SK-N-MC (cell line): ENCODE measurements around the gene SOS1.

ENCODE experiments used
- DNase-seq: peaks from one replicate; pipeline ENCODE4 v3.0.0-alpha.2; 2011; ENCODE audit warnings: low read depth, low spot score
- H3K27ac ChIP-seq: fragments of 200-600 bp; sonication (generic); 2 replicates; pipeline ENCODE4 v1.5.1; 2016; ENCODE audit warnings: mixed run types
- H3K36me3 ChIP-seq: fragments of 200-600 bp; sonication (generic); 2 replicates; pipeline ENCODE4 v1.6.1; 2017; ENCODE audit warnings: antibody characterized with exemption, low read length, mixed read lengths; ENCODE audit not compliant: insufficient read depth
- H3K4me3 ChIP-seq: fragments of 200-600 bp; sonication (generic); 2 replicates; pipeline ENCODE4 v1.5.1; 2016
- H3K9ac ChIP-seq: fragments of 200-600 bp; sonication (generic); 2 replicates; pipeline ENCODE4 v1.8.0; 2017; ENCODE audit warnings: mixed run types, mixed read lengths; ENCODE audit not compliant: insufficient read length
- H3K9me3 ChIP-seq: fragments of 200-600 bp; sonication (generic); 2 replicates; pipeline ENCODE4 v1.6.1; 2017; ENCODE audit warnings: low read depth, mild to moderate bottlenecking, antibody characterized with exemption, low read length, moderate library complexity, mixed read lengths
- EZH2 ChIP-seq: fragments of 200-600 bp; sonication (generic); IDR thresholded peaks from one replicate; pipeline ENCODE4 v1.6.1; 2017; ENCODE audit warnings: antibody characterized with exemption
- FOXP2 ChIP-seq: optimal IDR thresholded peaks from 2 replicates; pipeline ENCODE3; 2011; ENCODE audit warnings: mild to moderate bottlenecking, moderate library complexity; ENCODE audit not compliant: insufficient read depth; ENCODE audit errors: extremely low read length, control extremely low read depth
- POLR2AphosphoS5 ChIP-seq: IDR thresholded peaks from 2 replicates; pipeline ENCODE4 v1.6.1; 2012; ENCODE audit warnings: mild to moderate bottlenecking, low read depth, low read length, borderline replicate concordance

The SOS1 gene

DNA sequence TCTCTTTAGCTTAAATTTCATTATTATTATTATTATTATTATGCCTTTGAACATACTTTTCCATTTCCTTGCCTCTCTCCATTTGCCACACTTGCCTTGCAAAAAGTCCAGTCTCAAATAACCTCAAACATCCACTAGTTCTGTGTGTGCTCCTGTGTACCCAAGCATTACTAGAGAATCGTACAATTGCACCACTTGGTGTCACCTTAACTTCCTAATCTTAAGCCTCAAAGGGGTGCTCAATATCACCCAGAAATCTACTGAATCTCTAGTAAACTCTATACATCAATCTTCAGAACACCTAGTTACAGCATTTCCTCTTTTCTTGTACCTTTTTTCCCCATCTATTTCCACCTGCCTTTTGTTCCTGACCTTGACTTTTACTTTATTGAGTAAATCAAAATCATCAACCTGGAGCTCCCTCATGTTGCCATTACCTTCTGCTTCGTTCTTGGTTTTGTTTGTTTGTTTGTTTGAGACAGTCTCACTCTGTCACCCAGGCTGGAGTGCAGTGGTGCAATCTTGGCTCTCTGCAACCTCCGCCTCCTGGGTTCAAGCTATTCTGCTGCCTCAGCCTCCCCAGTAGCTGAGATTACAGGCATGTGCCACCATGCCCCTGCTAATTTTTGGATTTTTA, 12.5 kb upstream of the SOS1 start:
- DNase-seq = no peak
- H3K9ac ChIP-seq = no peak overlapping the region
- no peaks in the 10 kb centered on the region for H3K9me3 ChIP-seq
- H3K4me3 ChIP-seq = no peak overlapping the region
- TF ChIP-seq FOXP2 (no peak), POLR2AphosphoS5 (no peak), EZH2 (no peak)
- H3K27ac ChIP-seq = no peak overlapping the region
- H3K36me3 ChIP-seq = no peaks in the 10 kb centered on the region

- TF ChIP-seq EZH2 (no peak), POLR2AphosphoS5 (no peak), FOXP2 (no peak)
These were observed 8.1 kb upstream of the SOS1 start for GRCh38 chr2:39128919-39129391.

GRCh38 chr2:39127973-39128372, 7.1 kb upstream of the SOS1 start:
- H3K9ac ChIP-seq = peak overlapping the region; percentile 58
- no peak for DNase-seq
- H3K27ac ChIP-seq = peak overlapping the region; percentile 96
- no peaks in the 10 kb centered on the region for H3K9me3 ChIP-seq
- H3K36me3 ChIP-seq = no peaks in the 10 kb centered on the region
- peak overlapping the region; percentile 68 for H3K4me3 ChIP-seq
- TF ChIP-seq EZH2 (no peak), POLR2AphosphoS5 (no peak), FOXP2 (peak; percentile 56)

More at GRCh38 chr2:39128919-39129391, 8.1 kb upstream of the SOS1 start:
- no peak overlapping the region for H3K9ac ChIP-seq
- DNase-seq = no peak
- H3K36me3 ChIP-seq = no peaks in the 10 kb centered on the region
- no peak overlapping the region for H3K4me3 ChIP-seq
- H3K9me3 ChIP-seq = no peaks in the 10 kb centered on the region
- H3K27ac ChIP-seq = peak overlapping the region; percentile 21; the same call in 1 of the 2 replicates

DNA sequence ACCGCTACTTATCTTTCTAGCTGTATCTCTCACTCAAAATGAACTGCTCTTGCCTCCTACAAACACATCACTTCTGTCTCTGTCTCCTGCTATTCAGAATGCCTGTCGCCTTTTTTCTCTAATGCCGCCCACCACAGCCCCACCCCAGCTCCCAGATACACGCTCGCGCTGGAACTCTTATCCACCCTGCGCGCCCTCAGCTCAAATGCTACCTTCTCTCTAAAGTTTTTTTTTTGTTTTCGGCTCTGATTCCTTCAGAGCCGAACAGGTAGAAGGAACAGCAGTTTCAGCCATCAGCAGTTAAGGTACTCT, 3.9 kb upstream of the SOS1 start:
- H3K36me3 ChIP-seq = no peaks in the 10 kb centered on the region
- peak overlapping the region; percentile 91 for H3K4me3 ChIP-seq
- H3K9me3 ChIP-seq = no peaks in the 10 kb centered on the region
- peak overlapping the region; percentile 84 for H3K9ac ChIP-seq
- DNase-seq = no peak
- H3K27ac ChIP-seq = peak overlapping the region; percentile 83
- no peak for TF ChIP-seq EZH2
- TF ChIP-seq FOXP2 = no peak
- TF ChIP-seq POLR2AphosphoS5 = no peak

GRCh38 chr2:39124000-39124745, 3.3 kb upstream of the SOS1 start:
- H3K9me3 ChIP-seq = no peaks in the 10 kb centered on the region
- peak overlapping the region; percentile 84 for H3K9ac ChIP-seq
- no peak for TF ChIP-seq EZH2
- peak; percentile 83 for TF ChIP-seq POLR2AphosphoS5
- H3K27ac ChIP-seq = peak overlapping the region; percentile 83
- H3K4me3 ChIP-seq = peak overlapping the region; percentile 91
- peak; percentile 78 for DNase-seq
- no peaks in the 10 kb centered on the region for H3K36me3 ChIP-seq

DNA sequence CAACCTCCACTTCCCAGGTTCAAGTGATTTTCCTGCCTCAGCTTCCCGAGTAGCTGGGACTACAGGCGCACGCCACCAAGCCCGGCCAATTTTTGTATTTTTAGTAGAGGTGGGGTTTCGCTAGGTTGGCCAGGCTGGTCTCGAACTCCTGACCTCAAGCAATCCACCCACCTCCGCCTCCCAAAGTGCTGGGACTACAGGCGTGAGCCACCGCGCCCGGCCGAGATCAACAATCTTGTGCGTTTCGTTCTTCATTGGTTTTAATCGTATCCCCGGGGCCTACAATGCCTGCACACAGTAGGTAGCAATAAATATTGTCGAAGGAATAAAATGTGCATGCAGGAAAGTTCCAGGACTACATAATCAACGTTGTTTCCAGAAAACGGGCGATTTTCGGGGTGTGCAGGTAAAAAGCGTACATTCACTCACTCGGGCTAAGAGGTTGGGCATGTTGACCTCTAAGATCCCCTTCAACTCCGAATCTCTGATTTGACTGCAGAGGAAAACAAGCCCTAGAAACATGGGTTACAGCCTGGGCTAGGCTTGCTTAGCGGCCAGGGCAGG, 2.7 kb upstream of the SOS1 start:
- DNase-seq = no peak
- TF ChIP-seq EZH2 (no peak), FOXP2 (no peak), POLR2AphosphoS5 (no peak)
- H3K9ac ChIP-seq = peak overlapping the region; percentile 81
- H3K4me3 ChIP-seq = peak overlapping the region; percentile 91
- no peaks in the 10 kb centered on the region for H3K36me3 ChIP-seq
- H3K27ac ChIP-seq = peak overlapping the region; percentile 78
- no peaks in the 10 kb centered on the region for H3K9me3 ChIP-seq

- Histone ChIP-seq H3K9me3 (no peaks in the 10 kb centered on the region), H3K4me3 (peak overlapping the region; percentile 86), H3K9ac (peak overlapping the region; percentile 87), H3K27ac (peak overlapping the region; percentile 74), H3K36me3 (peaks cover 14% of the 10 kb centered on the region)
- no peak for TF ChIP-seq POLR2AphosphoS5
- no peak for TF ChIP-seq FOXP2
- no peak for TF ChIP-seq EZH2
- DNase-seq = no peak
These were observed 742 bp upstream of the SOS1 start for GRCh38 chr2:39121523-39122063.

GRCh38 chr2:39120521-39120770, 405 bp downstream of the SOS1 start:
- DNase-seq = no peak
- H3K27ac ChIP-seq = no peak overlapping the region
- peak overlapping the region; percentile 96 for H3K4me3 ChIP-seq
- peak overlapping the region; percentile 87 for H3K9ac ChIP-seq
- H3K9me3 ChIP-seq = no peaks in the 10 kb centered on the region
- H3K36me3 ChIP-seq = peaks cover 26% of the 10 kb centered on the region
- TF ChIP-seq FOXP2 (no peak), EZH2 (no peak)
